ENCODE data around the gene PPM1A.

The PPM1A gene

GRCh38 chr14:60215520-60216420, 33.3 kb upstream of the PPM1A start:
- DNase-seq: no peak
- TF ChIP-seq GATA1 (IDR thresholded peaks at IDR 0.05; ENCODE audit: low read depth, low read length) (no peak), POLR2A (IDR thresholded peaks at IDR 0.05; ENCODE audit: low read length) (no peak)

GRCh38 chr14:60217713-60218112, 31.3 kb upstream of the PPM1A start:
- TF ChIP-seq GATA1 (IDR thresholded peaks at IDR 0.05; ENCODE audit: low read depth, low read length) (no peak), POLR2A (IDR thresholded peaks at IDR 0.05; ENCODE audit: low read length) (no peak)
- DNase-seq: no peak

DNA sequence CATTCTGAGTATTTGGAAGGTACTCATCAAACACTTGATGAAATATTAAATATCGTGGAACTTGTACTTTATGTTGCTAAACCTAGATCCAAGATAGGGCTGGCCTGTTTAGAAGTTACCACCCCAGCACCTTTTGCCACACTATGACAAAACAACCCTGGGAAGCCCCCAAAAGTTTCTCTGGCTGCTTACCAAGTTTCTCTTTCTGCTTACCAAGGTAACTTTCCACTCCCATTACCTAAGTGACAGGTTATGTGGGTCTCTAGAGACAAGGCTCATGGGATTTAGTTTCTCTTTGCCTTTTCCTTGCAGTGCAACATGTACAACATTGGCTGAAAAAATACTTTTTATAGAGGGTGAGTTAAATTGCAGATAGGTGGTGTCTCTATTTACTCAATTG, 28.9 kb upstream of the PPM1A start:
- DNase-seq: no peak
- no peak for TF ChIP-seq GATA1 (IDR thresholded peaks at IDR 0.05; ENCODE audit: low read depth, low read length)
- no peak for TF ChIP-seq POLR2A (IDR thresholded peaks at IDR 0.05; ENCODE audit: low read length)

DNA sequence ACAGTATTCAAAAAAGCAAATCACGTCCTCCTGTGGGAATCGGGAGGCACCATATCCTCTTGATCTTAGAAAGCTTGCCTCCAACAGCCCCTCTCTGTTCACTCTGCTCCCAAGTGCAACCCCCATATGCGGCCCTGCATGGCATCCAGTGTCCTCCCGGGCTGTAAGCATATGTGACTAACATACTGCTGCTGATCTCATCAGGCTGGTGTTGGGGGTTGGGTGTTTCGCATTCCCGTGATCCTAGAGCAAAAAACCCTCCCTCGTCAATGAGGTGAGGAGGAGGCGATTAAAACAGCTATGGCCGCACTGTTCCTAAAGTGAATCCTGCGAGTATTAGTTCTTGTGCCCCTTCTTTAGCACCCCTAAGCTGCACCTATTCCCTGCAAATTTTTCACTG, 28.1 kb upstream of the PPM1A start:
- no peak for TF ChIP-seq GATA1 (IDR thresholded peaks at IDR 0.05; ENCODE audit: low read depth, low read length)
- no peak for TF ChIP-seq POLR2A (IDR thresholded peaks at IDR 0.05; ENCODE audit: low read length)
- no peak for DNase-seq

- DNase-seq: no peak
- TF ChIP-seq GATA1 (IDR thresholded peaks at IDR 0.05; ENCODE audit: low read depth, low read length) (no peak), POLR2A (IDR thresholded peaks at IDR 0.05; ENCODE audit: low read length) (no peak)
Measured at GRCh38 chr14:60221457-60221856, 27.6 kb upstream of the PPM1A start.

DNA sequence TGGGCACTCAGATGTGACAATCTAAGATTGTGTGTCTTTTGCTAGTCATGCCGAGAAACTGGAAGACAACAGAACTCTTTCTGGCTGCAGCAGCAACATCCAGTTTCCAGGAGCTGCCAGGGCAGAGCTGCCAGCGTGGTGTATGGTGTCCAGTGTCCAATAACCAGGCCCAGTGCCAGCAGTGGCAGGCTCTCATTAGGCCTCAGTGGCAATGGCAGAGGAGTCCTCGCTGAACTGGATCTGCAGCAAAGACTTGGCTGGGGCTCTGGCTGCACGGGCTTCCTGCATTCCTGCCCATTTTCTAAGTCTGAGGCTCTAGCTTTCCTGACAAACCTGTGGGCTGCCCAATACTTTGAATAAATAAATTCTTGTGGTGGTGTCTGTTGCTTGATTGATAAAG, 26.2 kb upstream of the PPM1A start:
- TF ChIP-seq POLR2A (IDR thresholded peaks at IDR 0.05; ENCODE audit: low read length): no peak
- TF ChIP-seq GATA1 (IDR thresholded peaks at IDR 0.05; ENCODE audit: low read depth, low read length): no peak
- DNase-seq: no peak

- TF ChIP-seq POLR2A (IDR thresholded peaks at IDR 0.05; ENCODE audit: low read length) (no peak), GATA1 (IDR thresholded peaks at IDR 0.05; ENCODE audit: low read depth, low read length) (no peak)
- no peak for DNase-seq
Measured at GRCh38 chr14:60225265-60225664, 23.8 kb upstream of the PPM1A start.

- TF ChIP-seq GATA1 (IDR thresholded peaks at IDR 0.05; ENCODE audit: low read depth, low read length) (no peak), POLR2A (IDR thresholded peaks at IDR 0.05; ENCODE audit: low read length) (no peak)
- no peak for DNase-seq
Measured at GRCh38 chr14:60226298-60226697, 22.7 kb upstream of the PPM1A start.

DNA sequence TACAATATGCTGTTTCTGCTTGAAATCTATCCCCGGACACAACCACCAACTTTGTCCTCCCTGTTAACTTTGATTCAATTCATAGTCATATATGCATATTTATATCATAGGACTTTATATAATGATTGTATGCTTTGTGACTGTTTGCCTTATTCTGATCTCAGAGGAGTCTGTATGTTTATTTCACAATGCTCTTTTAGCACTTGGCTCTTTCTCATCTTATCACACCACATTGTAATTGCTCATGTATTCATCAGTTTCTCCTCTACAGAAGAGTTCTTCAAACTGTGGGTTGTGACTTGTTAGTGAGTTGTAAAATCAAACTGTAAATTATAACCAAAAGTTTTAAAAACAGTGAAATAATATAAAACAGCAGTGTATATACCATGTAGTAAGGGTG, 21.7 kb upstream of the PPM1A start:
- no peak for DNase-seq
- TF ChIP-seq POLR2A (IDR thresholded peaks at IDR 0.05; ENCODE audit: low read length) (no peak), GATA1 (IDR thresholded peaks at IDR 0.05; ENCODE audit: low read depth, low read length) (no peak)

DNA sequence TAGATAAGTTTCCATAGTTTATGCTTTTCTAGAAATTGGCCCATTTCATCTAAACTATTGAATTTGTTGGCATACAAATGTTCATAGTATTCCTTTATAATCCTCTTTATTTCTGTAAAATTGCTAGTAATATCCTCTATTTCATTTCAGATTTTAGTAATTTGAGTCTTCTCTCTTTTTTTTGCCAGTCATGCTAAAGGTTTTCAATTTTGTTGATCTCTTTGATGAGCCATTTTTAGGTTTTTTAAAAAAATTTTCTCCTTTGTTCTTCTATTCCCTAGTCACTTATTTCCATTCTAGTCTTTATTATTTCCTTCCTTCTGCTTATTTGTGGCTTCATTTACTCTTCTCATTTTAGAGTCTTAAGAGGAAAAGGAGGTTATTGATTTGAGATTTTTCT, 19.4 kb upstream of the PPM1A start:
- TF ChIP-seq POLR2A (IDR thresholded peaks at IDR 0.05; ENCODE audit: low read length) (no peak), GATA1 (IDR thresholded peaks at IDR 0.05; ENCODE audit: low read depth, low read length) (no peak)
- DNase-seq: no peak

DNA sequence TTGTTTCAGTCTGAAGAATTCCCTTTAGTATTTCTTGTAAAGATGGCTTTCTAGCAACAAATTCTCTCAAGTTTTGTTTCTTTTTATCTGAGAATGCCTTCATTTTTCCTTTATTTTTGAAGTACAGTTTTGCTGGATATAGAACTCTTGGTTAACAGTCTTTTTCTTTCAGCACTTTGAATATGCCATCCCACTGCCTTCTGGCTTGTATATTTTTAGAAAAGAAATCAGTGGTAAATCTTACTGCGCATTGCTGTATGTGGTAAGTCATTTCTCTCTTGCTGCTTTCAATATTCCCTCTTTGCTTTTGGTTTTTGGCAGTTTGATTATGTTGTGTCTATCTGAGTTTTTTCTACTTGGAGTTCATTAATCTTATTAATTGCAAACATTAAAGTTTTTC, 16.8 kb upstream of the PPM1A start:
- TF ChIP-seq POLR2A (IDR thresholded peaks at IDR 0.05; ENCODE audit: low read length): no peak
- no peak for TF ChIP-seq GATA1 (IDR thresholded peaks at IDR 0.05; ENCODE audit: low read depth, low read length)
- no peak for DNase-seq

- DNase-seq: no peak
- TF ChIP-seq POLR2A (IDR thresholded peaks at IDR 0.05; ENCODE audit: low read length) (no peak), GATA1 (IDR thresholded peaks at IDR 0.05; ENCODE audit: low read depth, low read length) (no peak)
Measured at GRCh38 chr14:60233251-60233650, 15.8 kb upstream of the PPM1A start.

GRCh38 chr14:60233891-60234290, 15.1 kb upstream of the PPM1A start:
- TF ChIP-seq POLR2A (IDR thresholded peaks at IDR 0.05; ENCODE audit: low read length): no peak
- no peak for TF ChIP-seq GATA1 (IDR thresholded peaks at IDR 0.05; ENCODE audit: low read depth, low read length)
- no peak for DNase-seq

DNA sequence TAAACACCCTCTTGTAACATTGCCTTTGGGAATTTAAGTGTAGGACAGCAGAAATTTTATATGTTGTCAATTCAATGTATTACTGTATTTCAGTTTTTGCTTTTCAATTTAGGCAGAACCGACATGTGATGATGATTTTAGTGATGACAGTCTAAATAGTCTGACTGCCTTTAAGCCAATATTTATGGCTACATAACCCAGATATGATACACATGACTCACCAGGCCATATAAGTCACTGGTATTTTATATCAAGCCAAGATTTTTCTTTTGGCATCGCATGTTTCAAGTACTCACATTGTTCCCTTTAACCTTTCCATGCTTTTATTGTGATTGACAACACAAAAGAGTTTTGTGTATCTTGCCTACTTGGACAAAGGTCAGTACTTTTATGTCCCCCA, 13.6 kb upstream of the PPM1A start:
- no peak for DNase-seq
- TF ChIP-seq GATA1 (IDR thresholded peaks at IDR 0.05; ENCODE audit: low read depth, low read length) (no peak), POLR2A (IDR thresholded peaks at IDR 0.05; ENCODE audit: low read length) (no peak)

GRCh38 chr14:60238955-60239354, 10.1 kb upstream of the PPM1A start:
- no peak for DNase-seq
- TF ChIP-seq GATA1 (IDR thresholded peaks at IDR 0.05; ENCODE audit: low read depth, low read length) (no peak), POLR2A (IDR thresholded peaks at IDR 0.05; ENCODE audit: low read length) (no peak)
